GM18951 (cell line): ENCODE measurements around the gene DDT.
"Not testable (repeated sequence)": the region's sequence is repeated elsewhere in the genome, so short reads cannot be mapped to it uniquely, and the experiment has no call there.

Source experiments
- POLR2A ChIP-seq: IDR thresholded peaks from 4 replicates; pipeline ENCODE4 v1.6.1; 2011; ENCODE audit warnings: mild to moderate bottlenecking; ENCODE audit not compliant: insufficient read length, insufficient read depth; ENCODE audit errors: extremely low read depth
- in situ Hi-C: fragments of 300-500 bp; cut with MboI; formaldehyde crosslinking; loops from one replicate; pipeline ENCODE4 v1.12.0; 2022; ENCODE audit warnings: low sequenced_read_pairs, mixed read lengths, inconsistent platforms; ENCODE audit not compliant: unreplicated experiment

DDT gene

DNA sequence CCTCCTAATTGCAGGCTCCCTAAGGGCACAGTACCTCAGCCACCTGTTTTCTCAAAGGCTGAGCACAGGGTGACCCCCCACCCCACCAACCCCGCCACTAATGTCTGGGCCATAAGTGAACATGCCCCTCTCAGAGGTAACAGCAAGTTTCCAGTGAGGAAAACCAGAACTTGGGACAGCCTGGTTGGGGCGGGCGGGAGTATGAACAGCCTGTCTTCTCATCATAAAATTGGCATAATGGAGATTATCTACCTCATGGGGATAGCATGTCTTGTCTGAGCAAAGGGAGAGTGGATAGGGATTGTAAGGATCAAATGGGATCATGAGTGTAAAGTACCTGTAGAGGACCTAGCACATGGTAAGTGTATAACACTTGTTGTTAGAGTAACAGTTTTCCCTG lies 2.3 kb downstream of the DDT start:
- in situ Hi-C loops = not testable (repeated sequence)
- peak; percentile 2 for TF ChIP-seq POLR2A

DNA sequence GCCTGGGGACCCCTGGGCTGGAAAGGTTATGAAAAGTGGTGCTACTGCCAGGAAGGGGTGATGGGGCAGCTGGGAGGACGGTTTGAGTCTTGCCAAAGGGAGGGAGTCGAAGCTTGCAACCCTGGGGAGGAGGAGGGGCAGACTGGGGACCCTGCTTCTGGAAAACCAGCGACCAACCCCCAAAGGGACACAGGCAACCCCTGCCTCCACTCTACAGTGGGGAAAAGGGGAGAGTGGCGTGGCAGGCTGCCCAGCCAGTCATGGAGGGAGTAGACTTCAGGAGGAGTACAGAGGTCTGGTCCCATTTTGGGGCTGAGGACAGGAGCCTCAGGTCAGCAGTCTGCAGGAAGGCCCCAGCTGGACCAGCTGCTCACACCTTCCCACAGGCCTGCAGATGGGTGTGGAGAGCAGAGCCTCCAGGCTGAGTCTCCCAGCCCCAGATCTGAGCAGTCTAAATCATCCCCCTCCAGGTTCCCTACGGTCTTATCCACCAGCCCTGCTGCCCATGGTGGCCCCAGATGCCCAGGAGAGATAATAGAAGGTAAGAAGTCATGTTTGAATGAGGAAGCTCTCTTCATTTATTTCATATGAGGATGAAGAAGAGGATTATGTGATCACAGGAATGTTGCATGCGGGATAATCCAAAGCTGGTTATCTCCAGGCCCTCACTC lies 3.3 kb downstream of the DDT start:
- peak; percentile 1 for TF ChIP-seq POLR2A
- in situ Hi-C loops = no loop called here

DNA sequence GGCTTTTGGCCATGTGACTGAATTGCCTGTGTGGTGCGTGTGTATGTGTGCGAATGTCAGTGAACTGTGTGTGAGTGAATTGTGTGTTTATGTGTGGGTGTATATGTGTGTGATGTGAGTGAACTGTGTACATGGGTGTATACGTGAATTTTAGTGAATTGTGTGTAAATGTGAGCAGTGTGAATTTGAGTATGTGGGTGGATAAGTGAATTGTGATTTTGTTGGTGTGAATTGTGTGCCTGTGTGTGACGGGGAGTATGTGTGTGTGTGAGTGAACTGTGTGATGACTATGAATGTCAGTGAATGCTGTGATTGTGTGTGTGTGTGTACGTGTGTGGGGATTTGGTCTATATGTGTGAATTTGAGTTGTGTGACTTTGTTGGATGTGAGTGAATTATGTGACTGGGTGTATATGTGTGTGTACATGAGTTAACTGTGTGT lies 4.0 kb downstream of the DDT start:
- no peak for TF ChIP-seq POLR2A
- in situ Hi-C loops = no loop called here

DNA sequence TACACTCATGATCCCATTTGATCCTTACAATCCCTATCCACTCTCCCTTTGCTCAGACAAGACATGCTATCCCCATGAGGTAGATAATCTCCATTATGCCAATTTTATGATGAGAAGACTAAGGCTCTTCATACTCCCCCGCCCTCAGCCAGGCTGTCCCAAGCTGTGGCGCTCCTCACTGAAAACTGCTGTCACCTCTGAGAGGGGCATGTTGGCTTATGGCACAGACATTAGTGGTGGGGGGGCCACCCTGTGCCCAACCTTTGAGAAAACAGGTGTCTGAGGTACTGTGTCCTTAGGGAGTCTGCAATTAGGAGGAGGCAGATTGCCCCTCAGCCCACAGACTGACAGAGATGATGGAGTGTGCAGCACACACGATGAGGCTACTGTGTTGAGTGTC lies 5.2 kb downstream of the DDT start:
- in situ Hi-C loops = no loop called here
- no peak for TF ChIP-seq POLR2A

- in situ Hi-C loops = not testable (repeated sequence)
These were observed 7.7 kb downstream of the DDT start, which contains the start of gene DDTL for GRCh38 chr22:23966568-23966967. Gene DDTL, plus strand, starts transcription at chr22:23966888. Its CDS starts 27 bp downstream, at chr22:23966915.

DNA sequence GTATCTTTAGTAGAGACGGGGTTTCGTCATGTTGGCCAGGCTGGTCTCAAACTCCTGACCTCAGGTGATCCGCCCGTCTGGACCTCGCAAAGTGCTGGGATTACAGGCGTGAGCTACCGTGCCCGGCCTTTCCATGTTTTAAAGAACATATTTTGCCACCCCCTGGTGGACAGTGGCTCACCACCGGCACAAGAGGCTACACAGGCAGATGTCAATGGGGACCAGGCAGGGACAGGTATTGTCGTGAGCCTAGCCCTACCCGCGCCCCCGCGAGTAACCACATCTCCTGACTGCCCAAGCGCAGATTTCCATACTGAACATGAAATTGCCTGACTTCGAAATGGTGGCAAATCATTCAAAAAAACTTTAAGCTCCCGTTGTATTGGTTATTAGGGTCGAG lies 8.1 kb downstream of the DDT start:
- in situ Hi-C loops = not testable (repeated sequence)

GRCh38 chr22:23961084-23961771 lies 13.0 kb downstream of the DDT start, which contains the start of gene GSTT2B:
Gene GSTT2B, minus strand, starts transcription at chr22:23961195. Its CDS starts 64 bp downstream, at chr22:23961131.
- in situ Hi-C loops = not testable (repeated sequence)

- in situ Hi-C loops = not testable (repeated sequence)
These were observed 17.8 kb downstream of the DDT start for GRCh38 chr22:23956301-23956900.

- in situ Hi-C loops = not testable (repeated sequence)
These were observed 18.4 kb downstream of the DDT start for GRCh38 chr22:23955886-23956285.

DNA sequence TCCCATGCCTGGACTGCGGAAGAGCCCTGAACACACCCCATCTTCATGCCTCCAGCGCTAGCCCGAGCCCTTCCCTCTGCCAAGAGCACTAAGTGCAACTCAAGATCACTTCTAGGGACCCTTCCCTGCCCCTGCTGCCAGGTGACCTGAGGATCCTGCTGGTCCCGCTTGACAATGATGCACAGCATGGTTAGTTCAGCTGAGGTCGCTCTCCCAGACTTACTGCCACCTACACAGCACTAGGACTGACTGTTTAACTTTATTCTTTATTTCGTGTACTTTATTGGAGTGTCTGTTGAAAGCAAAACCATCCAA lies 19.3 kb downstream of the DDT start:
- in situ Hi-C loops = loop anchor here (5.0 kb wide), 1 partner anchor 32 kb away; no protein-coding TSS in a partner anchor

GRCh38 chr22:23954193-23954990 lies 19.8 kb downstream of the DDT start:
- in situ Hi-C loops = loop anchor here (5.0 kb wide), 1 partner anchor 33 kb away; no protein-coding TSS in a partner anchor

DNA sequence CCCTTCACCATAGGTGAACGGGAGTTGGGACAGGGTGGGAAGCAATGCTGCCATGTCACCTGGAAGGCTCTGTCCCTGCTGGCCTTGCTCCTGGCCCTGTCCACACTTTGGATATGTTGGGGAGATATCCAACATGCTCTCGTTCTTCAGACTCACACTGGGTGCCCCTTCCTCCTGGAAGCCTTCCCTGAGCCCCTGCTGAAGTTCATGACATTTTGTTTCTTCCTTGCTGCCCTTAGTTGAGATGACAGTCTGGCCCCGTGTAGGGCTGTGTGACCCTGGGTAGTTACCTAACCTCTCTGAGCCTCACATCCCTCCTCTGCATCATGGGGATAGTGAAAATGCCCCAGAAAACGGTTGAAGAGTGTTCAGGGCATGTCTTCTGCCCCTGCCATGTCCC lies 20.8 kb downstream of the DDT start:
- in situ Hi-C loops = loop anchor here (5.0 kb wide), 1 partner anchor 34 kb away; no protein-coding TSS in a partner anchor

GRCh38 chr22:23952794-23953405 lies 21.3 kb downstream of the DDT start:
- in situ Hi-C loops = loop anchor here (5.0 kb wide), 1 partner anchor 34 kb away; no protein-coding TSS in a partner anchor

DNA sequence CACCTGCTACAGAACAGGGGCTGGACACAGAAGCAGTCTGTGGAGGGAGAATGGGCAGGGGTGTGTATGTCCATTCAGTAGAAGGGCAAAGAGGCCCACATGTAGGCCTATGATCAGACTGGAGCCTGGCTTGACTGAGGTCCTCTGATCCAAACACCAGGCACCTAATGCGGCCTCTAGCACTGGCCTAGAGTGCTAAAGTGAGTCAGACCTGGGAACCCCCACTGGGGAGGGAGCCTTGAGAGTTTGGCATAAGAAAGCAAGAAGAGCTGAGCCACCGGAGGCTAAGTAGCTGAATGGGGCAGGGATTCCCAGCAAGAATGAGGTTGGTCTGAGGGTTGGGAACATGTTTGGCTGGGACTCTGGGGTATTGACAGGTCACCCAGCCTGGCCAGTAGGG lies 22.9 kb downstream of the DDT start:
- in situ Hi-C loops = loop anchor here (5.0 kb wide), 1 partner anchor 36 kb away; no protein-coding TSS in a partner anchor

- in situ Hi-C loops = loop anchor here (5.0 kb wide), 1 partner anchor 38 kb away; no protein-coding TSS in a partner anchor
These were observed 24.5 kb downstream of the DDT start for GRCh38 chr22:23949764-23950163.

DNA sequence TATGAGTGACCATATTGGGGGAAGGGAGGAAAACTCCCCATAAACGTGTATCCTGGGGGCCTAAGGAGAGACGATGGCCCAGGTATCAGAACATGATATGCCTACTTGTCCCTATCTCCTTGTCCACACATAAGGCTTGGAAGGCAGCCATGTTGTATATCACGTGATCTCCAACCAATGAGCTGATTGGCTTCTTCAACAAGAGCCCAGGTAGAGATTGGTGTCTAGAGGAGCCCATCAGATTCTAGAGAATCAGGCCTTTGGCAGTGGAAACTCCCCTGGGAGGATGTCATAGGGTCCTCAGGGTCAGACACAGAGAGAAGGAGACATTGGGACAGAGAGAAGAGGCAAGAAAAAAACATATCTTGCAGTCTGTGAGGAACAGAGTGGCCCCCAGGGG lies 26.9 kb downstream of the DDT start:
- in situ Hi-C loops = not testable (repeated sequence)

DNA sequence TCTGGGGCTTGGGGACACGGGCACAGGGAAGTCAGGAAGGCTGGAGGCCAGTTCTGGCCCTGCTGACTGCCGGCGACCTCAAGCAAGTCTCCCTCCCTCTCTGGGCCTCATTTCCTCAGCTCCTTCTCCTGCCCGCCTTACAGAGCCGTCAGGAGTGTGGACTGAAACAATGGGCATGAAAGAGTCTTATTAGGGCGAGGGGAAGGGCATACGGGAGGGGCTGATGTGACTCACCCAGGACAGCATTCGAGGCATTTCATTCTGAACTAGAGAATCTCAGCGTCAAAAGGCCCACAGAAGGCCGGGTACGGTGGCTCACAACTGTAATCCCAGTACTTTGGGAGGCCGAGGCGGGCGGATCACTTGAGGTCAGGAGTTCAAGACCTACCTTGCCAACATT lies 34.1 kb downstream of the DDT start:
- in situ Hi-C loops = not testable (repeated sequence)
